ENCODE data around the gene JAGN1. TPM values are rescaled to one million over a fixed set of nuclear protein-coding genes. Genes with fewer than 3 reads are reported as not detected.
A peak's percentile ranks its signal among the peaks of the same experiment; 100 is the strongest.
"Not testable (repeated sequence)": the region's sequence is repeated elsewhere in the genome, so short reads cannot be mapped to it uniquely, and the experiment has no call there.

The JAGN1 gene
- total RNA-seq, 1 donor from 2014 or later: 33.0 TPM

DNA sequence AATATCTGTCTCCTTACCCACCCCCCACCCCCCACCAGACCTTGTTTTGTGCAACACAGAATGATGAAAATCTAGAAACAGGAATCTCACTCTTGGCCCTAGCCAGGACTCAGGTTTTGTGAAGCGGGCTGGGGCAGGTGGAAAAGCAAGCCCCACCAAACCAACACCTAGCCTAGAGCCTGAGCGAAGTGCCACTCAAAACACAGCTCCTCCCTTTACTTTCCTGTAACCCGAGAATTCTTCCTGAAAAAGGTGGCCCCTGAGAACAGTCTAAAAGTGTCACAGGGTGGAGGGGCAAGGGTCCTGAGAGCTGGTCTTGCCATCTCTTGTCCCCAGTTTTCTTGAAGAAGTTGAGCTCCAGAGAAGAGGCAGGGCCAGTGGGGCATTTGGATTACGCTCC is 29.2 kb upstream of the JAGN1 start:
- TF ChIP-seq, protein P1, sequence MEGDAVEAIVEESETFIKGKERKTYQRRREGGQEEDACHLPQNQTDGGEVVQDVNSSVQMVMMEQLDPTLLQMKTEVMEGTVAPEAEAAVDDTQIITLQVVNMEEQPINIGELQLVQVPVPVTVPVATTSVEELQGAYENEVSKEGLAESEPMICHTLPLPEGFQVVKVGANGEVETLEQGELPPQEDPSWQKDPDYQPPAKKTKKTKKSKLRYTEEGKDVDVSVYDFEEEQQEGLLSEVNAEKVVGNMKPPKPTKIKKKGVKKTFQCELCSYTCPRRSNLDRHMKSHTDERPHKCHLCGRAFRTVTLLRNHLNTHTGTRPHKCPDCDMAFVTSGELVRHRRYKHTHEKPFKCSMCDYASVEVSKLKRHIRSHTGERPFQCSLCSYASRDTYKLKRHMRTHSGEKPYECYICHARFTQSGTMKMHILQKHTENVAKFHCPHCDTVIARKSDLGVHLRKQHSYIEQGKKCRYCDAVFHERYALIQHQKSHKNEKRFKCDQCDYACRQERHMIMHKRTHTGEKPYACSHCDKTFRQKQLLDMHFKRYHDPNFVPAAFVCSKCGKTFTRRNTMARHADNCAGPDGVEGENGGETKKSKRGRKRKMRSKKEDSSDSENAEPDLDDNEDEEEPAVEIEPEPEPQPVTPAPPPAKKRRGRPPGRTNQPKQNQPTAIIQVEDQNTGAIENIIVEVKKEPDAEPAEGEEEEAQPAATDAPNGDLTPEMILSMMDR (IDR thresholded peaks at IDR 0.05; ENCODE audit: unreplicated experiment): no peak
- H3K27me3 Mint-ChIP-seq: peaks cover 11% of the 10 kb centered on the region
- DNase-seq (ENCODE audit: low spot score, unreplicated experiment): no peak
- no peaks in the 10 kb centered on the region for H3K9me3 Mint-ChIP-seq (ENCODE audit: low read depth)
- H3K4me1 Mint-ChIP-seq (ENCODE audit: low read depth): no peaks in the 10 kb centered on the region
- H3K4me3 Mint-ChIP-seq (ENCODE audit: low read depth): no peak overlapping the region
- no peak overlapping the region for H3K27ac Mint-ChIP-seq
- H3K36me3 Mint-ChIP-seq (ENCODE audit: insufficient read depth): no peaks in the 10 kb centered on the region

- no peak for DNase-seq (ENCODE audit: low spot score, unreplicated experiment)
- H3K27ac Mint-ChIP-seq: no peak overlapping the region
Measured at GRCh38 chr3:9861626-9862130, 28.7 kb upstream of the JAGN1 start.

GRCh38 chr3:9862391-9863057 is 27.9 kb upstream of the JAGN1 start:
- H3K27me3 Mint-ChIP-seq: peaks cover 11% of the 10 kb centered on the region
- H3K27ac Mint-ChIP-seq: no peak overlapping the region
- no peaks in the 10 kb centered on the region for H3K4me1 Mint-ChIP-seq (ENCODE audit: low read depth)
- peak overlapping the region; percentile 63 for H3K4me3 Mint-ChIP-seq (ENCODE audit: low read depth)
- TF ChIP-seq, protein P1 (IDR thresholded peaks at IDR 0.05; ENCODE audit: unreplicated experiment): peak; percentile 58
- H3K9me3 Mint-ChIP-seq (ENCODE audit: low read depth): no peaks in the 10 kb centered on the region
- peak; percentile 52 for DNase-seq (ENCODE audit: low spot score, unreplicated experiment)
- H3K36me3 Mint-ChIP-seq (ENCODE audit: insufficient read depth): no peaks in the 10 kb centered on the region

More at GRCh38 chr3:9861626-9862130, 28.7 kb upstream of the JAGN1 start:
- TF ChIP-seq, protein P1 (IDR thresholded peaks at IDR 0.05; ENCODE audit: unreplicated experiment): no peak
- Mint-ChIP-seq H3K27me3 (peaks cover 11% of the 10 kb centered on the region), H3K9me3 (ENCODE audit: low read depth) (no peaks in the 10 kb centered on the region), H3K4me1 (ENCODE audit: low read depth) (no peaks in the 10 kb centered on the region), H3K36me3 (ENCODE audit: insufficient read depth) (no peaks in the 10 kb centered on the region), H3K4me3 (ENCODE audit: low read depth) (no peak overlapping the region)

DNA sequence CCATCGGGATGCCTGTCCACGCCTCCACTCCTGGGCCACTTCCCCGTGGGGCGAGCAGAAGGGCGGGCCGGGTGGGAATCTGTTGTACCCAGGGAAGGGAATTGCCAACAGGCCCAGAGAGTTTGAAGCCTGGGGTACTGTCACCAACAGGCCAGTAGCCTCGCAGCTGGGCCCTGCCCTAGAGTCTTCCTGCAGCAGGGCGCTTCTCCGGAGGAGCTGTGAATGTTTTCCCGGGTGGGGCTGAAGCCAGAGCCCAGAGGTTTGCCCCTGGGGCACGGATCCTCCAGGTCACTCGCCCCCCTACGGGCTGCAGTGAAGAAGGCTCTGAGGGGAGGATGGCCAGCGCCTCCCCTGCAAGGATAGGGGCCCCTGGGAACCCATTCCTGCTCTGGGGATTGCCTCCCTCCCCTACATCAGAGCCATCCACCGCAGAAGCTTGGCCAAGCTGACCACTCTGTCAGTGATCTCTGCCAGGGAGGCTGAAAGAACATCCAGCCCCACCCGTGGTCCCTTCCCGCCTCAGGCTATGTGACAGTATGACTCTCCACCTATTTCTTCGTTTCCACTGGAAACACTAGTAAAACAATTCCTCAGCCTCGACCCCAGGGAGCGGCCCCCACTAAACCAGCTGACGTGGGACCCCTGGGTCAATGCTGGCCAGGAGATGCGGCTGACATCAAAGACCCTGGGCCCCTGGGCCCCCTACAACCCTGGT is 27.2 kb upstream of the JAGN1 start:
- Mint-ChIP-seq H3K27me3 (peaks cover 11% of the 10 kb centered on the region), H3K4me3 (ENCODE audit: low read depth) (no peak overlapping the region), H3K9me3 (ENCODE audit: low read depth) (no peaks in the 10 kb centered on the region), H3K27ac (no peak overlapping the region), H3K4me1 (ENCODE audit: low read depth) (no peaks in the 10 kb centered on the region), H3K36me3 (ENCODE audit: insufficient read depth) (no peaks in the 10 kb centered on the region)
- DNase-seq (ENCODE audit: low spot score, unreplicated experiment): no peak
- TF ChIP-seq, protein P1 (IDR thresholded peaks at IDR 0.05; ENCODE audit: unreplicated experiment): no peak

DNA sequence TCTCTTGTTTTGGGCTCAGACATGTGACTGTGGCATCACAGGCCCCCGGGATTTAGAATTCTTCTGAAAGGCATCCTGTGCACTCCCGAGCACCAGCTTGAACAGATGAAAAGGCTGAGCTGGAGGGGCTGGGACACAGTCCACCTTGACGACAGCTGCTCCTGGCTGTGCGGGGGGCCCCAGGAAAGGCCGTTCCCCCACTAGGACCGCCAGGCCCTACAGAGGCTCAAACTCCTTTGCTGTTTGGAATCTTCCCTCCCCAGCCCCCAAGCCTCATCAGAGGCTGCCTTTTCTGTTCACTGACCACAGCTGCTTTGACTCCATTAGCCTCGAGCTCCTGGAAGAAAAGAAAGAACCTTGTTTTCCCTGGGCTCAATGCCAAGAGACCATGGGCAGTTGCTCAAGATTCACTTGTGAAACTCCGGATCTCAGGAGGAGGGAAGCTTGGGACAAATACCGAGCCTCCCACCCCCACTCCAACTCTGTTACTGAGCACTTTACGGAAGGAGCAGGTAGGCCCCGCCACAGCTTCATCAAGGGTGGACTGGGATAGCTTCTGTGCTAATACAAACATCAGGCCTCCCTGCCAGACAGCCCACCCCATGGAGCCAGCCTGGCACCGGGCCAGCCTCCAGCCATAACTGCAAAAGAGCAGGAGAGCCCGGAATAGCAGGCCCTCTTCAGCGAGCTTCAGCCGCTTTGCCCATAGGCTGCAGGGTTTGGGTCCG is 26.0 kb upstream of the JAGN1 start:
- H3K27me3 Mint-ChIP-seq: peaks cover 12% of the 10 kb centered on the region
- DNase-seq (ENCODE audit: low spot score, unreplicated experiment): no peak
- H3K4me3 Mint-ChIP-seq (ENCODE audit: low read depth): no peak overlapping the region
- H3K27ac Mint-ChIP-seq: no peak overlapping the region
- no peaks in the 10 kb centered on the region for H3K9me3 Mint-ChIP-seq (ENCODE audit: low read depth)
- TF ChIP-seq, protein P1 (IDR thresholded peaks at IDR 0.05; ENCODE audit: unreplicated experiment): no peak
- no peaks in the 10 kb centered on the region for H3K36me3 Mint-ChIP-seq (ENCODE audit: insufficient read depth)
- H3K4me1 Mint-ChIP-seq (ENCODE audit: low read depth): no peaks in the 10 kb centered on the region

DNA sequence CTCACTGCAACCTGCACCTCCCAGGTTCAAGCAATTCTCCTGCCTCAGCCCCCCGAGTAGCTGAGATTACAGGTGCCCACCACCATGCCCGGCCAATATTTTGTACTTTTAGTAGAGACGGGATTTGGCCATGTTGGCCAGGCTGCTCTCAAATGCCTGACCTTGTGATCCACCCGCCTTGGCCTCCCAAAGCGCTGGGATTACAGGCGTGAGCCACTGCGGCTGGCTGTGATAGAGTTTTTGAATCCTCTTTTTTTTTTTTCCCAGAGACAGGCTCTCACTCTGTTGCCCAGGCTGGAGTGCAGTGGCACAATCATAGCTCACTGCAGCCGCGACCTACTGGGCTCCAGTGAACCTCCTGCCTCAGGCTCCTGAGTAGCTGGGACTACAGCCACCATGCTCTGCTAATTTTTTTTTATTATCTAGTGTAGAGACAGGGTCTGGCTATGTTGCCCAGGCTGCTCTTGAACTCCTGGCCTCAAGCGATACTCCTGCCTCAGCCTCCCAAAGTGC is 25.2 kb upstream of the JAGN1 start:
- H3K27ac Mint-ChIP-seq; H3K4me1 Mint-ChIP-seq (ENCODE audit: low read depth); H3K9me3 Mint-ChIP-seq (ENCODE audit: low read depth); H3K4me3 Mint-ChIP-seq (ENCODE audit: low read depth); DNase-seq (ENCODE audit: low spot score, unreplicated experiment); H3K36me3 Mint-ChIP-seq (ENCODE audit: insufficient read depth): not testable (repeated sequence)
- peaks cover 12% of the 10 kb centered on the region for H3K27me3 Mint-ChIP-seq

Measured in progenitor cell of endocrine pancreas (in vitro differentiated cells).